HG03097 (cell line): ENCODE measurements around the gene TRPM2.

Experiments
- ATAC-seq: cut with Tn5 transposase; IDR thresholded peaks from one replicate; pipeline ENCODE4 v1.9.1; 2021; ENCODE audit not compliant: unreplicated experiment, low FRiP score

TRPM2 gene

GRCh38 chr21:44424608-44425306 is 71.3 kb downstream of the TRPM2 start:
- no peak for ATAC-seq

GRCh38 chr21:44425307-44425894 is 72.0 kb downstream of the TRPM2 start:
- ATAC-seq: no peak

DNA sequence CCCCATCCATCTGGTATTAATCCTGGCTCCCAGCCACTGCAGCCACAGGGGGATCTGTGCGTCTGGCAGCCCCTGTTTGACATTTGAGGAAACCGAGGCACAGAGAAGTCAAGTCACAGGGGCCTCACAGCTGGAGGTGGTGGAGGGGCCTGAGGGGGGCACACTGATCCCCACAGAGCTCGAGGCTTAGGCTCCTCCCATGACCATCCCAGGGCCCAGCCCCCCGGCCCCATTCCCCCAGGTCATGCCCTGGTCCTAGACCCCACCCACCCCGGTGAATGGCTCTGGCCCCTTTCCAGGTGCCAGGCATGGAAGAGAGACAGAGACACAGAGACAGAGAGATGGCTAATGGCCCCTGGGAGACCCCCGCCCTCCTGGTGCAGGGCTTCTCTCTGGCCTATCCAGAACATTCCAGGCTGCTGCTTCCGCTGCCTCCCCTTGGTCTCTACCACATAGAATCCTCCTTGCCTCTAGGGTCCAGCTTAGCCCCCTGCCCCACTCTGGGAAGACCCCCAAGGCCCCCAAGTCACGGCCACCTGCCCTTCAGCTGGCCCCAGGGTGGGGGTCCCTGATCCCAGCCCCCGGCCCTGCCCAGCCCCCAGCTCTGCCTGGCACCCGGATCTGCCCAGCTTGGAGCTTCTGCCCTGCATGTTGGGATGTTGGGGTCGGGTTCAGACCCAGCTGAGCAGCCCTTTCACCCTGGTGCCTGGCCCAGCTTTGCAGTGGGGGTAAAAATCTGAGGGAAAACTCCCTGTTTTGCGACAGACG is 72.7 kb downstream of the TRPM2 start:
- ATAC-seq: no peak

DNA sequence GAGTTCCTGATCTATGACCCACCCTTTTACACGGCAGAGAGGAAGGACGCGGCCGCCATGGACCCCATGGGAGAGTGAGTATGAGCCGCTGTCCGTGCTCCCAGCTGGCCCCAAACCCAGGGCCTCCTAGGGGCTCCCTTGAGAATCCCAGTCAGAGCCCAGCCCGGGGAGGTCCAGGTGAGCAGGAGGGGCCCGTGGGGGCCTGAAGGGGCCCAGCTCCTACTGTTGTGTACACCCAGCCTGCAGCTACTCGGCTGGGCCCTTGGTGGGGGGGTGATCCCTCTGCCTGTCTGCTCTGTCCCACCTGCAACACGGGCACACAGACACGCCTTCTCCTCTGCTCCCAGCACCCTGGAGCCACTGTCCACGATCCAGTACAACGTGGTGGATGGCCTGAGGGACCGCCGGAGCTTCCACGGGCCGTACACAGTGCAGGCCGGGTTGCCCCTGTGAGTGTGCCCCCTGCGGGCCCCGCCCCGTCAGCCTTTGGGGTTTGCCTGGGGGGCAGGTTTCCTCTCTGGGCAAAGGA is 73.3 kb downstream of the TRPM2 start:
- no peak for ATAC-seq

GRCh38 chr21:44427241-44428120 is 74.1 kb downstream of the TRPM2 start:
- ATAC-seq: no peak

DNA sequence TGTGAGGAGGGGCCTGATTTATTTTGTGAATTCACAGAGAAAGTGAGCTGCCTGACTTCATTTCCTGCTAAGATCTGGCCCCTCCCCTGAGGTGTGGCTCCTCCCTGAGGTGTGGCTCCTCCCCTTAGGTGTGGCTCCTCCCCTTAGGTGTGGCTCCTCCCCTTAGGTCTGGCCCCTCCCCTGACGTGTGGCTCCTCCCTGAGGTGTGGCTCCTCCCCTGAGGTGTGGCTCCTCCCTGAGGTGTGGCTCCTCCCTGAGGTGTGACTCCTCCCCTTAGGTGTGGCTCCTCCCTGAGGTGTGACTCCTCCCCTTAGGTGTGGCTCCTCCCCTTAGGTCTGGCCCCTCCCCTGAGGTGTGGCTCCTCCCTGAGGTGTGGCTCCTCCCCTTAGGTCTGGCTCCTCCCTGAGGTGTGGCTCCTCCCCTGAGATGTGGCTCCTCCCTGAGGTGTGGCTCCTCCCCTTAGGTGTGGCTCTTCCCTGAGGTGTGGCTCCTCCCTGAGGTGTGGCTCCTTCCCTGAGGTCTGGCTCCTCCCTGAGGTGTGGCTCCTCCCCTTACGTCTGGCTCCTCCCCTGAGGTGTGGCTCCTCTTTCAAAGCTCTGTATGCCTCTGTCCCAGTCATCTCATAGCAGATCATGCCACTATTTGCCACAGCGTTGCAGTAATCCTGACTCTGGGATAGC is 75.0 kb downstream of the TRPM2 start:
- ATAC-seq: no peak

DNA sequence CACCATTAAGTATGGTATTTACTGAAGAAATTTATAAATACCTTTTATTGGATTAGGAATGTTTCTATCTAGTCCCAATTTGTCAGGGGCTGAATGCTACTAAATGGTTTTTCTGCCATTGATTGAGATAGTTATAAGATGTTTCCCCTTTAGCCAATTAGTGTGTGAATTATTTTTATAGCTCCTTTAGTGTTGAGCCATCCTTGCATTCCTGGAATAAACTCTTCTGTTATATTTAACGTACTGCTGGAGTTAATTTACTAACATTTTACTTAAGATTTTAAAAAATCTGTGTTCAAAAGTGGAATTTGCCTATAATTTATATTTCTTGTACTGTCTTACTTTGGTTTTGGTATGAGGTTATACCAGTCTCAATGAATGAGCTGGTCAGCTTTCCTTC is 76.5 kb downstream of the TRPM2 start:
- no peak for ATAC-seq

GRCh38 chr21:44431300-44431699 is 77.9 kb downstream of the TRPM2 start:
- no peak for ATAC-seq

DNA sequence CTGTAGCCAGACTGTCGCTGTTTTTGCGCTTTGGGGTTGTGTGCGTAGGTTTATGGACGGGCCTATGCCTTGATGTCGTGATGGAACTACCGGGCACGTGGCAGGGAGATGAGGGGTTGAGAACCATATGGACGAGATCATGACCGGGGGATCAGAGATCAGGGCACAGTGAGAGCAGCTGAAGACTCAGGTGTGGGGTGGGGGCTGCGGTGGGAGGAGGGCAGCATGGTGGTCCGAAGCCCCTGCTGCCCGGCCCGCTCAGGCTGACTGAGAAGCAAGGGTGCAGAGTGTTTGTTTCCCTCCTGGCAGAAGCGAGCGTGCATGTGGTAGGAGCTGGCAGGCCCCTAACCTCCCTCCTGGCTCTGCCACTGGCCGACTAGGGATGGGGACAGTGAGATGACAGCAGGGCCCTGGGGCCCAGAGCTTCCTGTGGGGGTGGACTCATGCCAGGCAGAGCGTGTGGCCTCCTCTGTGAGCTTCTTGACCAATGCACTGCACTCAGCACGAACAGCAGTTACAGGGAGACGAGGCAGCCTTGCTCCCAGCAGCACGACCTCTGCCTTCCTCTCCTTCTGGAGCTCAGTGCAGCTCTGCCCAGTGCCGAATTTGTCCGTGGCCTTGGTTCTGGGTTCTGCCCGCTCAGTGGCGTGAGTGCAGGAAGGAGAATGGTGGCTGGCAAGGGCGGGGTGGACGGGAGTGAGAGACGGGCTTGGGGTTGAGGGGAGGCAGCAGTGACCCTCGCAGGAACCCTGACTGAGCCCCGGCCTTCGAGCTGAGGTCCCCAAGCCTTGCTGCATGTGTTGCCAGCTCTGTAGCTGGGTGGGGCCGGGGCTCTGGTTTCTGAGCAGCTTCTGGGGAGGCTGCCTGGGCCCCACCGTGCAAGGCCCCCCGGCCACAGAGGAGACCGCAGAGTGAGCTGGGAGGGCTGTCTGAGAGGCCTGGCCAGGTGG is 79.7 kb downstream of the TRPM2 start:
- no peak for ATAC-seq

GRCh38 chr21:44433791-44434567 is 80.6 kb downstream of the TRPM2 start:
- ATAC-seq: no peak

GRCh38 chr21:44434568-44434925 is 81.1 kb downstream of the TRPM2 start:
- ATAC-seq: no peak

DNA sequence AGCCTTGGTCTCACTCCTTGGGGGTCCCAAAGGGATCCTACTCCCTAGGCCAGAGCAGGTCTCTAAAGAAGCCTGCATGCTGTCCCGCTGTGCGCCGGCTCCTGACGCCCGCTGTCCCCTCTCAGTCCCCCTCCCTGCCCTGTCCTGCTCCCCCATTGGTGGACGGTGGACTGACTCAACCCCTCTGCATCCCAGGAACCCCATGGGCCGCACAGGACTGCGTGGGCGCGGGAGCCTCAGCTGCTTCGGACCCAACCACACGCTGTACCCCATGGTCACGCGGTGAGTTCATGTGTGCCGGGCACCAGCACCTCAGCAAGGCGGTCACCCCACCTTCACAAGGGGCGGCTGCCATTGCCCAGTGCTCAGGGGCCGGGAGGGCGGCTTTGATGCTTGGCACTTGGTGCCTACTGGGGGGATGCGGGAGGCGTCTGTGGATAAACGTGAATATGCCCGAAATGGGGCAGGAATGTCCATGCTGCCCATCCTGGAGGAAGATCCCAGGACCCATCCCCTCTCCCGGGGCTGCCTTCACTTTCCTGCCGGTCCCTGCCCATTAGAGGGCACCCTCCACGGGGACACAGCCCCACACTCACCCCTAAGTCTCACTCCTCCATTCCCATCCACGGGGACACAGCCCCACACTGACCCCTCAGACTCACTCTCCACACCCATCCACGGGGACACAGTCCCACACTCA is 81.7 kb downstream of the TRPM2 start:
- ATAC-seq: no peak

- no peak for ATAC-seq
Observed at GRCh38 chr21:44436111-44436611, 82.7 kb downstream of the TRPM2 start.

DNA sequence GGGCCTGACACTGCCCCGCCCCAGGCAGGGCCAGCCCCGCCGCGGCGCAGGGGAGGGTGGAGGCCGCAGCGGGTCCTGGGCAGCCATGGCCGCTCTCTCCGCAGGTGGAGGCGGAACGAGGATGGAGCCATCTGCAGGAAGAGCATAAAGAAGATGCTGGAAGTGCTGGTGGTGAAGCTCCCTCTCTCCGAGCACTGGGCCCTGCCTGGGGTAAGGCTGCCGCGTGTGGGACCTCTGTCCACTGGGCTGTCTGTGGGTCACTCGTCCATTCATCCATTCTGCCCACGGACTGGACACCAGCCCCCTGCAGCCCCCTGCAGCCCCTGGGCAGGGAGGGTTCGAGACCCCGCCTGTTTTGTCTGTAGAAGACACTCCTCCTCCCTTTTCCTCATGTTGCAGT is 83.5 kb downstream of the TRPM2 start:
- ATAC-seq: no peak

DNA sequence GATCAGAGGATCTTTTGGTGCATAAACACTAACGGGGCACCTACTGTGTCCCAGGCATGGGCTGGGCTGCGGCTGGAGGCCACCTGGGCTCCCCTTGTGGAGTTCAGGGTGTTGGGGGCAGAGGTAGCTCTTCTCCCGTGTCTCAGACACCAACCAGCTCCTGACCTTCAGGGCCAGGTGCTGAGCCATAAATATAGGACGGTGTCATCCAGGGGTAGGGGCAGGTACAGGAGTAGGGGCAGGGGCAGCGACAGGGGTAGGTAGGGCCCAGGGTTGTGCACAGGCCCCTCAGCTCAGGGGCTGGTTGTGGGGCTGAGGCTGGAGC is 83.9 kb downstream of the TRPM2 start:
- ATAC-seq: no peak

GRCh38 chr21:44437696-44438431 is 84.4 kb downstream of the TRPM2 start:
- ATAC-seq: no peak
